ENCODE measurements around the gene DPP6.

DPP6 gene

GRCh38 chr7:154871928-154872750 lies 819.9 kb downstream of the DPP6 start:
- DNase-seq: no peak

DNA sequence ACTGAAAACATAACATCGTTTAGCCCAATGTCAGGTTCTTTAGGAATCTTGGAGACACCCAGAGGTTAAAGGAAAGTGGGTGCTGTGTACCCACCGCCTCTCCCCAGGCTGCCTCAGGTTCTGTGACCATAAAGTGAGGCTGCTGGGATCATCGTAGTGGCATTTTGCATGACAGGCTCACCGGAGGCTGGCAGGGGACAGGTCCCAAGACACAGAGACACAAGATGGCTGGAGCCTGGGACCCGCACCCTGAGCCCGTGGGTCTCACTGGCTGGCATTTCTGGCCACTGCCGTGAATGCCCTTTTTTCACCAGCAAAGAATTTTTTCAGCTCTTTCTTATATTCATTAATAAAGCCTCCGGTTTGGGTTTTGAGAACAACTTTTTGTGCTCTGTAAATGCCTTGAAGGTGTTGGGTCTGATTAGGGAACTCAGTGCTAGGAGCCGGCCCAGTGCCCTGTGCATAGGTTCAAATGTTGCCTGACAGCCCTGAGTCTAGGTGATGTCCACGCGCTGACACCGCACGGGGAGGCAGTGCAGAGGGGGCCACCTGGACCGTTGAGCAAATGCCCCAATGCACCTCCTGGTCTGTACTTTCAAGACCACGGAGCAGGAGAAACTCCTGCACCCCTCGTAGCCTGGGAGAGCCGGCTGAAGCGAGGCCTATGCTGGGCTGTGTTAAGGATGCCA lies 820.8 kb downstream of the DPP6 start:
- no peak for DNase-seq

DNA sequence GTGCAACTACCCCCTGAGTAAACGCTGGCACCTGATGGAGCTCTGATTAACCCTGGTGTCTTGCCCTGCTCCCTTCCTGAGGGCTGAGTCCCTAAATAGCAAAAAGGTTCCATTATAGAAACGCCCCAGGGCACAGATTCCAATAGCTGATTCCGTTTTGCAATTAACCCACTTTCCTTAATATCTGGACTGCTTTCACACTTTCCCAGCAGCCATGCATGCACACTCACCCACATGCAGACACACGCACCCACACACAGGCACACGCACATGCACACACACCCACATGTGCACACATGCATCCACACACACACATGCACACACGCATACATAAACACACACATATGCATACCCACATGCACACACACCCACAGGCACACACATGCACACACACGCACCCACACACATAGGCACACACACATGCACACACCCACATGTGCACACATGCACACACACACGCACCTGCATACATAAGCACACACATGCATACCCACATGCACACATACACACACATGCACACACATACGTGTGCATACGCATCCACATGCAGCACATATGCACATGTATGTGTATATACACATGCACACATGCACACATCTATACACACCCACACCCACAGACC lies 821.4 kb downstream of the DPP6 start:
- DNase-seq: no peak

- DNase-seq: no peak
These were observed 822.4 kb downstream of the DPP6 start for GRCh38 chr7:154874409-154875113.

DNA sequence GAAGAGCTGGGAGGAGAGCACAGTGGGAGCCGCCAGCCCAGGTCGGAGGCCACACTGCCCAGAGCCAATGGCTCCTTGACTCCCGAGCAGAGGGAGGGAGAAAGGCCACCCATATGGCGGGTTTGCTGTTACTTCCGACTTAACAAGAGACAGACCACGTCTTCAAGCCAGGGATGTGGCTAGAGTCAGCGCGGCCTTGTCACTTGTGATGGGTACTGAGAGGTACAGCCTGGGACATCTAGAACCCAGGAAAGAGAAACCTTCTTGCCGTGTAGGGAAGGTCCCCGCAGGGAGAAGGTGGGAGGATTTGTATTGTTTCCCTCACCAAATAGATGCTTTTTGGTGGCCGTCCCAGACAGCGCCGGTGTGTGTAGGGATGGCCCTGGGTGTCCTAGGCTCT lies 823.1 kb downstream of the DPP6 start:
- DNase-seq: no peak

- DNase-seq: no peak
These were observed 824.3 kb downstream of the DPP6 start for GRCh38 chr7:154876516-154876915.

GRCh38 chr7:154877031-154877430 lies 824.8 kb downstream of the DPP6 start:
- no peak for DNase-seq

GRCh38 chr7:154879629-154880028 lies 827.4 kb downstream of the DPP6 start:
- no peak for DNase-seq

GRCh38 chr7:154880513-154880912 lies 828.3 kb downstream of the DPP6 start:
- no peak for DNase-seq

DNA sequence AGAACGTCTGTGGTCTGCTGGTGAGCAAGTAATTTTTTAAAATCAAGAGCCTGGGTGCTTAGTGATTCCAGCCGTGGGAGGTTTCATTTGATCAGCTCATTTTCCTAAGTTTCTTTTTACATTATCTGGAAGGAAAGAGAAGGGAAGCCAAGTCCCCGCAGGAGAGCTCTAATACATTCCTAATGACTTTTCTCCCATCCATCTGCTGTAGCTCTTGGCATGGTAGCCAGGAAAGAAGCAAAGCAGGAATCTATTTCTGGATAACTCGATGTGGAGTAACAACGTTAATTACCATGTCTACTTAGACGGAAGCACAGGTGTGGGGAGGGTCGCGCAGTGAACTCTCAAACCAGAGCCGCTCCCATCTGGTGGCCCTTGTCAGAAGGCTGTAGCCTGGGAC lies 828.8 kb downstream of the DPP6 start:
- DNase-seq: no peak

DNA sequence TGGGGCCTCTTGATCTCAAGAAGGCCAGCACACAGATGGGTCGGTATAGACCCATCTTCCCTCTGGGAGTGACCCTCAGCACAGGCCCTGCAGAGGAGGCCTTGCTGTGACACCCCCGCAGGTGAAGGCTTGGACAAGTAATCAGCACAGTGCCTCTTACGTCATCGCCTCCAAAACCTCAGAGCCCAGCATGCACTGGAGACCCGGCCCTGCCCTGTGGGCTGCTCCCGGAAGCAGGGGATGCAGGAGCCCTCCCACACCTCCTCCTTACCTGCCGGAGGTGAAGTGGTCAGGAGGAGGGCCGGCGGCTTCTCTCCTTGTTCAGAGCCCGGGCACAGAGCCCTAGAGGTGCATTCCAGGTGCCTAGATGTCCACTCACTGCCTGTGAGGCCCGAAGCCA lies 829.3 kb downstream of the DPP6 start:
- no peak for DNase-seq

- no peak for DNase-seq
These were observed 830.8 kb downstream of the DPP6 start for GRCh38 chr7:154882931-154883474.

DNA sequence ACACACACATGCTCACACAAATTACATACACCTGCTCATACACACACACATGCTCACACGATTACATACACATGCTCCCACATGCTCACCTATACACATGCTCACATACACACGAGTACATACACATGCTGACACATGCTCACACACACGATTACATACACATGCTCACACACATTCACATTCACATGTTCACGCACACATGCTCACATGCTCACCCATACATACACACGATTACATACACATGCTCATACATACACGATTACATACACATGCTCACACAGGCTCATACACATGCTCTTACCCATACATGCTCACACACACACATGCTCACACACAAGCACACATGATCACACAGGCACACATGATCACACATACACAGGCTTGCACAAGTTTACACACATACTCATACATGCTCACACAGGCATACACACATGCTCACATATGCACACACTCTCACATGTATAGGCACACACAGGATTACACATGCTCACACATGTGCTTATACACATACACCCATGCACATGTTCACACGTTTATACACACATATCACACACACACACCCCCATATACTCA lies 832.2 kb downstream of the DPP6 start:
- no peak for DNase-seq

DNA sequence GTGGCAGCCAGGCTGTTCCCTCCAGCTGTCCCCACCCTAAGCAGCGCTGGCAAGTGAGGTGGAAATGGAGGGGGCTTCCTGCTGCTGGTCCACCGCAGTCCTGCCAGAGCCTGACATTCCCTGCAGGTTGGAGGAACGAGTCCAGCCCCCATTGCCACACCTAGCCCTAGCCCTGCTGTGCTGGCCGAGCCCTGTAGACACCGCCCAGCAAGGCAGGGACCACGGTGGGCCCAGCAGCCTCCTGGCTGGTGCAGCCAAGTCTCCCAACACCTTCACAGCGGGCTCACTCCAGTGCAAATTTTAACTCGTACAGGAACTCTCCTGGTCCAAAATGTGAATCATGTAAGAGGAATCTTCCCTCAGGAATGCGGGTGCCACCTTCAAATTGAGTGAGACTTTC lies 834.4 kb downstream of the DPP6 start:
- no peak for DNase-seq

DNA sequence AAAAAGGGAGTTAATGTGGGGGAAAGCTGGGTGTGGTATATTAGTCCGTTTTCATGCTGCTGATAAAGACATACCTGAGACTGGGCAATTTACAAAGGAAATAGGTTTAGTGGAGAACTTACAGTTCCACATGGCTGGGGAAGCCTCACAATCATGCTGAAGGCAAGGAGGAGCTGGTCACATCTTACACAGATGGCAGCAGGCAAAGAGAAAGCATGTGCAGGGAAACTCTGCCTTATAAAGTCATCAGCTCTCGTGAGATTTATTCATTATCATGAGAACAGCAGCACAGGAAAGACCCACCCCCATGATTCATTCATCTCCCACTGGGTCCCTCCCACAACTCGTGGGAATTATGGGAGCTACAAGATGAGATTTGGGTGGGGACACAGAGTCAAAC lies 836.5 kb downstream of the DPP6 start:
- no peak for DNase-seq

DNA sequence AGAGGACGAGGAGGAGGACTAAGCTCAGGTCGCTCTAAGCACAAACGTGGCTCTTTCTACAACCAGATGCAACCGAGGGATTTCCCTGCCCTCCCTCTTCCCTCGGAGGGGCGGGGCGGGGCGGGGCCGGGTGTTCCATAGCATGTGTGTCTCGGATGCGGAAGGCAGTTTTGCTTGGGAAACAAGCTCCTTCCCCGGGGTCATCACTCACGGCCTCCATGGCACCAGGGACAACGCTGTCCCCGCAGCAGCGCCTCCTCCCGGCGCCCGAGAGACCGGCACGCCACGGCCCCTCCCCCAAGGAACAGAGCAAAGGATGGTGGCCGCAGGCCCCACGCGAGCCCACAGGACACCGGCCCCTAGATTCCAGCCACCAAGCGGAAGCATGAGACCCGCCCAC lies 840.3 kb downstream of the DPP6 start:
- peak; percentile 74 for DNase-seq

- no peak for DNase-seq
These were observed 843.9 kb downstream of the DPP6 start for GRCh38 chr7:154896076-154896475.

DNA sequence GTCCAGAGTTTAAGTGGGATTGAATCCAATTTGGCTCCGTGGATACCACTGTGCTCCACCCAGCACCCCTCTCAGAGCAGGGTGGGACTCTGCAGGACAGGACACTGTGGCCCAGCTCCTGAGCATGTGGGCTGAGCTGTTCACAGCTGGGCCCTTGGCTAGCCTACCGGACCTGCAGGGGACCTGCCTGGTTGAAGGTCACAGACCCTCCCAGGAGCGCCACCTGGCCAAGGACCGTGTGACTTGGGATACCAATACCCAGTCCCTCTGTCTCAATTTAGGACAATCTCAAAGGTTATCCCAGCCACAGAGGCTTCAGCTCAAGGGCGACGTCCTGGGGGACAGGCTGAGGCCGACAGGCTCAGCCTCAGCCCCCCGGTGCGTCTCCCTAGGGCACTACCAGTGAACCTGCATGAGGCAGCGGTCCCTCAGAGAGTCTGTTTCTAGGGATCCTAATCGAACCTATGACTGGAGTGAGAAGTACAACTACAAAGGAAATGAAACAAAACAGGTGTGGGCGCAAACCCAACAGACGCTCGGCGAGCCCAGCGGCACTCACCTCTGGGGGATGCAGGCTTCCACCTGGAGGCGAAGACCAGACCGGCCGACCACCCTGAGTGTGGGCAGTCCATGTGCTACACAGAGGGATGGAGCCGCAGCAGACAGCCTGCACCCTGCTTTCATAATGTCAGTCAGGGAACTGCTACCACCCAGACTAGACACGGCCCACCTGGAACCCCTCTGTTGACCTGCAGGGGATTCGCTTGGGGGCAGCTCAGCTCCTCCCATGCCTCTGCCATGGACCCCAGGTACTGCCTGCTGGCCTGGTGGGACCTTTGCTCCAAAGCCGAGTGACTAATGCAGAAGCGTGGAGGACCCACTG lies 847.0 kb downstream of the DPP6 start:
- DNase-seq: no peak

DNA sequence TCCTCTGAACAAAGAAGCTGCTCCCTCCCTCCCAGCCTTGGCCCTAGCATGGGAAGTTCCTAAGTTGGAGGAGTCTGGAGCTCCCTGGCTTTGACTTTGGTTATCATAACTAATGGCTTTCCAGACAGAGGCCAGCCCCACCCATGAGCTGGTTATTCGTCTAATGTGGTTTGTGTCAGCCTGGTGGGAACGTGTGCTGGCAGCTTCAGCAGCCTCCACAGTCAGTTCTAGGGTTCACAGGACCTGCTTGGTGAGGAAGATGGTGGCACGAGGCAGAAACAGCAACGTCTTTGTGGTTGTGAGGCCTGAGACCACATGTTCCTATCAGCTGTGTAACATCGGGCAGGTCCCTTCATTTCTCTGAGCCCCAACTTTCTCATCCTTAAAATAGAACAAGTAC lies 847.7 kb downstream of the DPP6 start:
- no peak for DNase-seq

- DNase-seq: no peak
These were observed 850.4 kb downstream of the DPP6 start for GRCh38 chr7:154902600-154903082.

DNA sequence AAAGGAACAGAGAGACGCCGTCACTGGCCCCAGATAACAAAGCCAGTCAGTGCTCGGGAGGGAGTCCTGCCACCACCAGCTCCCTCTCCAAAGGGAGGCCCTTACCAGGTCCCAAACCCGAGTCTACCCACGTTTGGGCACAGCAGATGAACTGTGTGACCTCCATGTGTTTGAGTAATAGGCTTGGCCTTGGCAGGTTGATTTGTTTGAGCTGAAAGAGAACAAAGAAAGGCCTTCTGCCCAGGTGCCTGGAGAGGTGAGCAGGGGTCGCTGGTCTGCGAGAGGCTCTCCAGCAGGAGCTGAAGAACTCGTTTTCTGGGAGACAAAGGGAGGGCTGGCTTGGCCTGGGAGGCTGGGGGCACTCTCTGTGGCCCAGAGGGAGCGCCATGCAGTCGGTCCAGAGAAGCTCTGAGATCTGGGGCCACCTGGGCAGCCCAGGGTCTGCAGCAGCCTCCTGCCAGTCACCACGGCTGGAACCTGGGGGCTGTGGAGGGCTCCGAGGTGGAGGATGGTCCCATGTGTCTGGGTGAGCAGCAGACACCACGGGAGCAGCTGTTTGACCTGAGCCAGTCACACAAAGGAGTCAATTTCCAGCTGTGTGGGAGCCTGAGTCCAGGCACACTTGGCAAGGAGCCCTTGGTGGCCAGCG lies 851.0 kb downstream of the DPP6 start:
- no peak for DNase-seq
